HPDE6-E6E7 (cell line): Measurements from ENCODE around the gene DGAT2L6.
"Not testable (repeated sequence)": the region's sequence is repeated elsewhere in the genome, so short reads cannot be mapped to it uniquely, and the experiment has no call there.

Source experiments
- DNase-seq: peaks from one replicate; pipeline ENCODE4 v3.0.0; 2011; ENCODE audit warnings: missing footprints; ENCODE audit errors: extremely low spot score

DGAT2L6 gene

GRCh38 chrX:70196961-70197720 lies 19.9 kb downstream of the DGAT2L6 start:
- peak; percentile 49 for DNase-seq

- DNase-seq = no peak
Observed at GRCh38 chrX:70201732-70202131, 24.4 kb downstream of the DGAT2L6 start.

- no peak for DNase-seq
Observed at GRCh38 chrX:70208479-70208878, 31.2 kb downstream of the DGAT2L6 start.

GRCh38 chrX:70209570-70209969 lies 32.3 kb downstream of the DGAT2L6 start:
- not testable (repeated sequence) for DNase-seq

GRCh38 chrX:70219938-70220764 lies 42.9 kb downstream of the DGAT2L6 start:
- peak; percentile 28 for DNase-seq

- no peak for DNase-seq
Observed at GRCh38 chrX:70226048-70226447, 48.8 kb downstream of the DGAT2L6 start.

GRCh38 chrX:70226687-70227086 lies 49.4 kb downstream of the DGAT2L6 start:
- DNase-seq = no peak

- DNase-seq = no peak
Observed at GRCh38 chrX:70231666-70232065, 54.4 kb downstream of the DGAT2L6 start.

GRCh38 chrX:70234355-70234754 lies 57.1 kb downstream of the DGAT2L6 start, which contains the start of gene AWAT1:
Gene AWAT1, plus strand, starts transcription at chrX:70234655. Its CDS starts 41 bp downstream, at chrX:70234696.
- DNase-seq = no peak

GRCh38 chrX:70240751-70241150 lies 63.5 kb downstream of the DGAT2L6 start:
- DNase-seq = no peak

GRCh38 chrX:70241501-70241900 lies 64.2 kb downstream of the DGAT2L6 start:
- DNase-seq = no peak

- DNase-seq = not testable (repeated sequence)
Observed at GRCh38 chrX:70243601-70244000, 66.3 kb downstream of the DGAT2L6 start.

- no peak for DNase-seq
Observed at GRCh38 chrX:70244881-70245280, 67.6 kb downstream of the DGAT2L6 start.

GRCh38 chrX:70247252-70247651 lies 70.0 kb downstream of the DGAT2L6 start:
- no peak for DNase-seq

GRCh38 chrX:70252491-70252890 lies 75.2 kb downstream of the DGAT2L6 start:
- no peak for DNase-seq

GRCh38 chrX:70253377-70254062 lies 76.2 kb downstream of the DGAT2L6 start:
- DNase-seq = peak; percentile 39

- no peak for DNase-seq
Observed at GRCh38 chrX:70254063-70254400, 76.7 kb downstream of the DGAT2L6 start.

- DNase-seq = no peak
Observed at GRCh38 chrX:70254909-70255308, 77.6 kb downstream of the DGAT2L6 start.
